Omental fat pad (tissue), 4 donors: ENCODE results near the gene SPAG9. TPM values are rescaled to one million over a fixed set of nuclear protein-coding genes. Genes with fewer than 3 reads are reported as not detected.

Source experiments
- ATAC-seq: fragments of 150-250 bp; one replicate; pipeline ENCODE4 v1.9.1; 2016; ENCODE audit warnings: mild to moderate bottlenecking, moderate library complexity; ENCODE audit not compliant: low FRiP score
- DNase-seq: peaks from one replicate; pipeline ENCODE4 v3.0.0-alpha.2; 2019; ENCODE audit warnings: low spot score
- total RNA-seq, 4 donors: library from RNA; depleted of rRNA; stranded (reverse); fragments of >200 nt; gene quantifications; one replicate each; pipeline ENCODE4 v1.1.0, GENCODE V29; 2016
- TF ChIP-seq, protein P1 (sequence below), 3 donors: fragments of 450-650 bp; IDR thresholded peaks; one replicate each; pipeline ENCODE4 v1.5.1; 2016 to 2017; ENCODE audit warnings: antibody characterized with exemption in 3 of 3, mild to moderate bottlenecking in 3 of 3, moderate library complexity in 2 of 3

The SPAG9 gene
- total RNA-seq, 4 donors from 2014 or later, result 117 to 197 (median 138) TPM

- ATAC-seq (no peak), DNase-seq (no peak)
- TF ChIP-seq, protein P1, sequence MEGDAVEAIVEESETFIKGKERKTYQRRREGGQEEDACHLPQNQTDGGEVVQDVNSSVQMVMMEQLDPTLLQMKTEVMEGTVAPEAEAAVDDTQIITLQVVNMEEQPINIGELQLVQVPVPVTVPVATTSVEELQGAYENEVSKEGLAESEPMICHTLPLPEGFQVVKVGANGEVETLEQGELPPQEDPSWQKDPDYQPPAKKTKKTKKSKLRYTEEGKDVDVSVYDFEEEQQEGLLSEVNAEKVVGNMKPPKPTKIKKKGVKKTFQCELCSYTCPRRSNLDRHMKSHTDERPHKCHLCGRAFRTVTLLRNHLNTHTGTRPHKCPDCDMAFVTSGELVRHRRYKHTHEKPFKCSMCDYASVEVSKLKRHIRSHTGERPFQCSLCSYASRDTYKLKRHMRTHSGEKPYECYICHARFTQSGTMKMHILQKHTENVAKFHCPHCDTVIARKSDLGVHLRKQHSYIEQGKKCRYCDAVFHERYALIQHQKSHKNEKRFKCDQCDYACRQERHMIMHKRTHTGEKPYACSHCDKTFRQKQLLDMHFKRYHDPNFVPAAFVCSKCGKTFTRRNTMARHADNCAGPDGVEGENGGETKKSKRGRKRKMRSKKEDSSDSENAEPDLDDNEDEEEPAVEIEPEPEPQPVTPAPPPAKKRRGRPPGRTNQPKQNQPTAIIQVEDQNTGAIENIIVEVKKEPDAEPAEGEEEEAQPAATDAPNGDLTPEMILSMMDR (IDR thresholded peaks at IDR 0.05), result no peak
These were observed 206.1 kb downstream of the SPAG9 start for GRCh38 chr17:50914505-50915063.

GRCh38 chr17:50913120-50913519, 207.5 kb downstream of the SPAG9 start:
- no peak for ATAC-seq
- TF ChIP-seq, protein P1 (IDR thresholded peaks at IDR 0.05), result no peak
- DNase-seq, result no peak

Other genes starting within 250 kb of the SPAG9 start
- 10 to 100 TPM; 24.1 to 95.2 (median 77.1) TPM for gene NME1, start 32.7 kb upstream of the SPAG9 start, total RNA-seq
- 100 to 1,000 TPM; 440 to 570 (median 469) TPM for gene NME2, start 45.5 kb upstream of the SPAG9 start, total RNA-seq
- gene MBTD1, start 139.2 kb upstream of the SPAG9 start, total RNA-seq, result 10 to 100 TPM; 11.2 to 22.4 (median 15.6) TPM
- gene UTP18, start 139.7 kb upstream of the SPAG9 start, total RNA-seq, result 10 to 100 TPM; 24.1 to 51.0 (median 24.4) TPM